ENCODE results near the gene MCU.

DNA sequence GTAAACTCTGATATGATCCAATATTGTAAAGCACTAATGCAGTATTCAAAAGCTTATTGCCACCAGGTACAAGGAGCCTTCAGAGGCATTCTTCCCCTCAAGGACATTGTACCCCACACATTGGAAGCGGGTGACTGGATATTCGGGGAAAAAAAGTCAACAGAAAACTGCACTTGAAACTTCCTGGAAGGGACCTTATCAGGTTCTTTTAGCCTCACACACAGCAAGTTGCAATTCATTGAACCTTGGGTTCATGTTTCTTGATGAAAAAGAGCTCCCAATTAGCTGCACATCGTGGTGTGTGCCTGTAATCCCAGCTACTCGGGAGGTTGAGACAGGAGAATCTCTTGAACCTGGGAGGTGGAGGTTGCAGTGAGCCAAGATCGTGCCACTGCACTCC, 49.6 kb upstream of the MCU start:
- TF ChIP-seq MXD4 (CRISPR knock-in tag; IDR thresholded peaks at IDR 0.05; ENCODE audit: borderline replicate concordance) (no peak), ATF1 (CRISPR knock-in tag; IDR thresholded peaks at IDR 0.05) (no peak), FOXJ3 (CRISPR knock-in tag; IDR thresholded peaks at IDR 0.05; ENCODE audit: borderline replicate concordance) (no peak), ETV6 (CRISPR knock-in tag; IDR thresholded peaks at IDR 0.05) (no peak)
- TF ChIP-seq, protein P1, sequence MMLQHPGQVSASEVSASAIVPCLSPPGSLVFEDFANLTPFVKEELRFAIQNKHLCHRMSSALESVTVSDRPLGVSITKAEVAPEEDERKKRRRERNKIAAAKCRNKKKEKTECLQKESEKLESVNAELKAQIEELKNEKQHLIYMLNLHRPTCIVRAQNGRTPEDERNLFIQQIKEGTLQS (CRISPR knock-in tag; conservative IDR thresholded peaks at IDR 0.05): no peak
- TF ChIP-seq, protein P2, sequence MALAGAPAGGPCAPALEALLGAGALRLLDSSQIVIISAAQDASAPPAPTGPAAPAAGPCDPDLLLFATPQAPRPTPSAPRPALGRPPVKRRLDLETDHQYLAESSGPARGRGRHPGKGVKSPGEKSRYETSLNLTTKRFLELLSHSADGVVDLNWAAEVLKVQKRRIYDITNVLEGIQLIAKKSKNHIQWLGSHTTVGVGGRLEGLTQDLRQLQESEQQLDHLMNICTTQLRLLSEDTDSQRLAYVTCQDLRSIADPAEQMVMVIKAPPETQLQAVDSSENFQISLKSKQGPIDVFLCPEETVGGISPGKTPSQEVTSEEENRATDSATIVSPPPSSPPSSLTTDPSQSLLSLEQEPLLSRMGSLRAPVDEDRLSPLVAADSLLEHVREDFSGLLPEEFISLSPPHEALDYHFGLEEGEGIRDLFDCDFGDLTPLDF (CRISPR knock-in tag; IDR thresholded peaks at IDR 0.05): no peak
- TF ChIP-seq, protein P3, sequence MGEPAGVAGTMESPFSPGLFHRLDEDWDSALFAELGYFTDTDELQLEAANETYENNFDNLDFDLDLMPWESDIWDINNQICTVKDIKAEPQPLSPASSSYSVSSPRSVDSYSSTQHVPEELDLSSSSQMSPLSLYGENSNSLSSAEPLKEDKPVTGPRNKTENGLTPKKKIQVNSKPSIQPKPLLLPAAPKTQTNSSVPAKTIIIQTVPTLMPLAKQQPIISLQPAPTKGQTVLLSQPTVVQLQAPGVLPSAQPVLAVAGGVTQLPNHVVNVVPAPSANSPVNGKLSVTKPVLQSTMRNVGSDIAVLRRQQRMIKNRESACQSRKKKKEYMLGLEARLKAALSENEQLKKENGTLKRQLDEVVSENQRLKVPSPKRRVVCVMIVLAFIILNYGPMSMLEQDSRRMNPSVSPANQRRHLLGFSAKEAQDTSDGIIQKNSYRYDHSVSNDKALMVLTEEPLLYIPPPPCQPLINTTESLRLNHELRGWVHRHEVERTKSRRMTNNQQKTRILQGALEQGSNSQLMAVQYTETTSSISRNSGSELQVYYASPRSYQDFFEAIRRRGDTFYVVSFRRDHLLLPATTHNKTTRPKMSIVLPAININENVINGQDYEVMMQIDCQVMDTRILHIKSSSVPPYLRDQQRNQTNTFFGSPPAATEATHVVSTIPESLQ (CRISPR knock-in tag; IDR thresholded peaks at IDR 0.05): no peak
- TF ChIP-seq, protein P4, sequence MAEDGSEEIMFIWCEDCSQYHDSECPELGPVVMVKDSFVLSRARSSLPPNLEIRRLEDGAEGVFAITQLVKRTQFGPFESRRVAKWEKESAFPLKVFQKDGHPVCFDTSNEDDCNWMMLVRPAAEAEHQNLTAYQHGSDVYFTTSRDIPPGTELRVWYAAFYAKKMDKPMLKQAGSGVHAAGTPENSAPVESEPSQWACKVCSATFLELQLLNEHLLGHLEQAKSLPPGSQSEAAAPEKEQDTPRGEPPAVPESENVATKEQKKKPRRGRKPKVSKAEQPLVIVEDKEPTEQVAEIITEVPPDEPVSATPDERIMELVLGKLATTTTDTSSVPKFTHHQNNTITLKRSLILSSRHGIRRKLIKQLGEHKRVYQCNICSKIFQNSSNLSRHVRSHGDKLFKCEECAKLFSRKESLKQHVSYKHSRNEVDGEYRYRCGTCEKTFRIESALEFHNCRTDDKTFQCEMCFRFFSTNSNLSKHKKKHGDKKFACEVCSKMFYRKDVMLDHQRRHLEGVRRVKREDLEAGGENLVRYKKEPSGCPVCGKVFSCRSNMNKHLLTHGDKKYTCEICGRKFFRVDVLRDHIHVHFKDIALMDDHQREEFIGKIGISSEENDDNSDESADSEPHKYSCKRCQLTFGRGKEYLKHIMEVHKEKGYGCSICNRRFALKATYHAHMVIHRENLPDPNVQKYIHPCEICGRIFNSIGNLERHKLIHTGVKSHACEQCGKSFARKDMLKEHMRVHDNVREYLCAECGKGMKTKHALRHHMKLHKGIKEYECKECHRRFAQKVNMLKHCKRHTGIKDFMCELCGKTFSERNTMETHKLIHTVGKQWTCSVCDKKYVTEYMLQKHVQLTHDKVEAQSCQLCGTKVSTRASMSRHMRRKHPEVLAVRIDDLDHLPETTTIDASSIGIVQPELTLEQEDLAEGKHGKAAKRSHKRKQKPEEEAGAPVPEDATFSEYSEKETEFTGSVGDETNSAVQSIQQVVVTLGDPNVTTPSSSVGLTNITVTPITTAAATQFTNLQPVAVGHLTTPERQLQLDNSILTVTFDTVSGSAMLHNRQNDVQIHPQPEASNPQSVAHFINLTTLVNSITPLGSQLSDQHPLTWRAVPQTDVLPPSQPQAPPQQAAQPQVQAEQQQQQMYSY (CRISPR knock-in tag; IDR thresholded peaks at IDR 0.05): no peak
